Left cardiac atrium (tissue), 4 donors: Measurements from ENCODE around the gene LGALS14. TPM values are rescaled to one million over a fixed set of nuclear protein-coding genes. Genes with fewer than 3 reads are reported as not detected.
"Not testable (repeated sequence)": the region's sequence is repeated elsewhere in the genome, so short reads cannot be mapped to it uniquely, and the experiment has no call there.

Source experiments
- ATAC-seq, 2 donors: fragments of 200-7000 bp; cut with Tn5 transposase; one replicate each; pipeline ENCODE4 v1.9.1; 2020; ENCODE audit warnings: mild to moderate bottlenecking in 2 of 2, moderate library complexity in 2 of 2
- DNase-seq: peaks from one replicate; pipeline ENCODE4 v3.0.0-alpha.2; 2020
- intact Hi-C, 2 donors: fragments of 100-400 bp; cut with DNase I; formaldehyde crosslinking; loops; one replicate each; pipeline versions ENCODE4 v1.14.1 to v1.15.1; 2022 to 2023
- total RNA-seq, 2 donors: library from RNA; stranded (reverse); fragmentation: NEBNext Ultra II Directional; extraction: Animal tissue kit (Norgen Biotek cat#: 25700); gene quantifications; one replicate each; pipeline ENCODE4 v1.2.1, GENCODE V29; 2021
- donor health status: DM: no; HTN: yes; CAD: no.
- donor health status: DM: no; HTN: yes; CAD: no; lungs with severe emphysema.
- donor health status: DM: yes; HTN: yes; CAD: no.
- donor health status: Dilated cardiomyopathy.

Gene LGALS14
- total RNA-seq, 2 donors from 2014 or later: not detected

DNA sequence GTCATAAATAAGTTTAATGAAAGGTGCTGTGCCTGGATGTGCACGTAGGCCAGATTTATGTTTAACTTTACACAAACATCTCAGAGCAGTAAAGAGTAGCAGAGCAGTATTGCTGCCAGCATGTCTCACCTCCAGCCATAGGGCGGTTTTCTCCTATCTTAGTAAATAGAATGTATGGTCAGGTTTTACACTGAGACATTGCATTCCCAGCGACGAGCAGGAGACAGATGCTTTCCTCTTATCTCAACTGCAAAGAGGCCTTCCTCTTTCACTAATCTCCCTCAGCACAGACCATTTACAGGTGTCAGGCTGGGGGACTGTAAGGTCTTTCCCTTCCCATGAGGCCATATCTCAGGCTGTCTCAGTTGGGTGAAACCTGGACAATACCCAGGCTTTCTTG is 15.6 kb upstream of the LGALS14 start:
- DNase-seq, intact Hi-C loops, ATAC-seq: not testable (repeated sequence)

DNA sequence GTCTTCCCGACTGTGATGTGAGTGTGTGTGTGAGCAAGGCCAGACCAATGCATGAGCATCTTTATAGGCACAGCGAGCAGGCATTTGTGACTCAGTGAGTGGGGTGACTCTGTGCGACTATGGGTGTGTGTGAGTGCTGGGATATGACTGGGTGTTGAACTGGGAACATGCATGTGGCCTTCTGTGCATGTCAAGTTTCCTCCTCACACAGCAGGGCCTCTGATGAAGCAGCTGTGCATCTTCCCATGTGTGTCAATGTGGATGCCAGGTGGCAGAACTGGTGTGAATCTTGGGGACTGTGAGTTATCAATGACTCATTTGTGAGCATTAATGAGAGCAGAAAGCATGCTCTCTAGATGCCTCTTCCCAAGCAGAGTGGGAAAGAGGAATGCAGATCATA is 12.1 kb upstream of the LGALS14 start:
- DNase-seq (no peak), ATAC-seq (no peak)
- intact Hi-C loops: no loop called here

- DNase-seq: no peak
- ATAC-seq: no peak
- intact Hi-C loops: no loop called here
These were observed 11.5 kb upstream of the LGALS14 start for GRCh38 chr19:39692822-39693221.

DNA sequence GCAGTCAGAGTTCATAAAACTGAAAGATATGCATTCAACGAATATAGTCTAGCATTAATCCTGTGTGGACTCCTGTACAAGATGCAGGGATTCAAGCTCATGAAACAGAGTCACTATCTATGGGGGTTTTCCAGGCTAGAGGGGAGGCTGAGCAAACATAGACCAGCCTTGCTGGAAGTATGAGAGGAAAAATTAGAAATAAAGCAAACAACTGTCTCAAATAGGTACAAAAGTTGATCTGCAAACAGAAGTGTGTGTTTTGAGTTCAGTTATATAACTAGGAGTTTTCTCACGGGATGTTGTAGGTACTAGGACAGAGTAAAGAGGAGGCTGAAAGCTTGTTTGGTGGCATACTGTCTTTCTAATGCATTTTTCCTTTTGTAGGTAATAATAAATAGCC is 8.5 kb upstream of the LGALS14 start:
- ATAC-seq: no peak

GRCh38 chr19:39696387-39696786 is 7.9 kb upstream of the LGALS14 start:
- no peak for ATAC-seq
- DNase-seq: no peak
- intact Hi-C loops: no loop called here

More for the DNA sequence above, 8.5 kb upstream of the LGALS14 start:
- DNase-seq: no peak
- intact Hi-C loops: no loop called here

DNA sequence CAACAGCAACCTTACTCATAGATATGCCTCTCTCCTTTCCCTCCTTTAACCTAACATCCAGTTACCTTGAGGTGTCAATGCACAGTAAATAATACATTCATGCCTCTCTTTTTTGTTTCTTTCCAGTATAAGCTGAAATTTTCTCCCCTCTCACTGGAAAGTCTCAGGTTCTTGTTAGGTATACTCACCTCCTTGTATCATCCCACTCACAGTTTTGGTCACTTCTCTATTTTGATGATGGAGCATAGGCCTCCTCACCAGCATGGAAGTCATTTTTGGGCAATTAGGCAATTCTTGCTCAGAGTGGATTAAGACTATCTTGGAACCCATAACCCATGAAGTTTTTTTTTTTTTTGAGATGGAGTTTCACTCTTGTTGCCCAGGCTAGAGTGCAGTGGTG is 5.7 kb upstream of the LGALS14 start:
- intact Hi-C loops: no loop called here
- ATAC-seq (no peak), DNase-seq (no peak)

DNA sequence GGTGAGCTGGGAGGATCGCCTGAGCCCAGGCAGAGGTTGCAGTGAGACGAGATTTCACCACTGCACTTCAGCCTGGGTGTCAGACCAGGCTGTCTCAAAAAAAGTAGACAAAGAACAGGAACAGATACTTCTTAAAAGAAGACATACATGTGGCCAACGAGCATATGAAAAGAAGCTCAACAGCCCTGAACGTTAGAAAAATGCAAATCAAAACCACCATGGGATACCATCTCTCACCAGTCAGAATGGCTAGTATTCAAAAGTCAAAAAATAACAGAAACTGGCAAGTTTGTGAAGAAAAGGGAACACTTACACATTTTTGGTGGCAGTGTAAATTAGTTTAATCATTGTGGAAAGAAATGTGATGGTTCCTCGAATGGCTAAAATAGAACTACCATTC is 3.0 kb upstream of the LGALS14 start:
- no peak for DNase-seq
- intact Hi-C loops: no loop called here
- ATAC-seq: no peak

- ATAC-seq: no peak
- intact Hi-C loops: no loop called here
- no peak for DNase-seq
These were observed 1.4 kb downstream of the LGALS14 start for GRCh38 chr19:39705578-39706188.

GRCh38 chr19:39708594-39708993 is 4.3 kb downstream of the LGALS14 start:
- DNase-seq (no peak), ATAC-seq (no peak)
- intact Hi-C loops: no loop called here

GRCh38 chr19:39709026-39709872 is 5.0 kb downstream of the LGALS14 start:
- ATAC-seq (no peak), DNase-seq (no peak)
- intact Hi-C loops: no loop called here

DNA sequence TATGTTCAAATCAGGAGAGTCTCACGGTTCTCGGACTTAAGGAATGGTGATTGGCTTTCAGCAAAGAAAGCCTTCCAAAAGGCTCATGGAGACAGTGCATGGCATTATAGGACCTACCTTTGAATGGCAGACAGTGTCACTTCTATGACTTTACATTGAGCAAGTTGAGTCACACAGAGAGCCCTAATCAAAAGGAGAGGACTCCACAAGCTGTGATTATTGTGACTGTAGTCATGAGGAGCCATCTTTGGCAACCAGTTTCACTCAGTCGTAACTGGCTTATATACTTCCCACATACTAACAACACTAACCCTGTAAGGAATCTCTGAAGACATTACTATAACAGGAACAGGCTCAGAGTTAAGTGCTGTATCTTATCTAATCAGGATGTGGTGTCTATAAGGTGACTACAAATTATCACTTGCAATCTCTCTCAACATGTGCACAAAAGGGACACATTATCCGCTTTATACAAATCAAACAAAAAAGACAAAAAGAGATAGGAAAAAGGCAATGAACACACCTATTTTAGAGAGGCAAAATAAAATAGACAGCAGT is 6.1 kb downstream of the LGALS14 start:
- no peak for ATAC-seq
- DNase-seq: no peak
- intact Hi-C loops: no loop called here

- DNase-seq, ATAC-seq, intact Hi-C loops: not testable (repeated sequence)
These were observed 15.9 kb downstream of the LGALS14 start for GRCh38 chr19:39720144-39720543.

- ATAC-seq (no peak), DNase-seq (no peak)
- intact Hi-C loops: no loop called here
These were observed 21.7 kb downstream of the LGALS14 start for GRCh38 chr19:39725995-39726394.

- DNase-seq (no peak), ATAC-seq (no peak)
These were observed 23.0 kb downstream of the LGALS14 start for GRCh38 chr19:39727070-39727800.

GRCh38 chr19:39728040-39728439 is 23.8 kb downstream of the LGALS14 start:
- intact Hi-C loops: no loop called here
- DNase-seq: no peak
- ATAC-seq: no peak

More at GRCh38 chr19:39727070-39727800, 23.0 kb downstream of the LGALS14 start:
- intact Hi-C loops: no loop called here

DNA sequence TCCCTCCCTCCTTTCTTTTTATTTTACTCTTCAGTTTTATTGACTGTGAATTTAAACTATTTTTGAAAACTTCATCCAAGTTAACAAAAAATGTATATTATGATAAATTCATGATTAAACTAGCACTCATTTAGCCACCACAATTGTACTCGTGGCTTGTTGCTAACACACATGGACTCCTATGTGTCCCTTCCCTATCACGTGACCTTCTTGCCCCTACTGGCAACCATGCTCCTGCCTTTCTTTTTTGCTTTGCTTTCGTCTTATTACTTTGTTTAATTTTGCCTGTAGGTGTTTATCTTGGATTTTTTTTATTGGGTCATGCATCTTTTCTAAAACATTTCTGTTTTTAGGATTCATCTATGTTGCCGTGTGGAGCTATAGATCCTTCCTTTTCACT is 25.3 kb downstream of the LGALS14 start:
- no peak for ATAC-seq
- DNase-seq: no peak
- intact Hi-C loops: no loop called here

GRCh38 chr19:39731685-39732084 is 27.4 kb downstream of the LGALS14 start:
- DNase-seq (no peak), ATAC-seq (no peak)
- intact Hi-C loops: no loop called here

GRCh38 chr19:39733841-39734240 is 29.6 kb downstream of the LGALS14 start:
- intact Hi-C loops: no loop called here
- no peak for ATAC-seq
- DNase-seq: no peak

- ATAC-seq: no peak
- DNase-seq: no peak
- intact Hi-C loops: no loop called here
These were observed 31.4 kb downstream of the LGALS14 start for GRCh38 chr19:39735688-39736087.

- no peak for DNase-seq
- no peak for ATAC-seq
- intact Hi-C loops: no loop called here
These were observed 31.8 kb downstream of the LGALS14 start for GRCh38 chr19:39736088-39736487.
